H9 (cell line): ENCODE measurements around the gene PEA15. TPM values are rescaled to one million over a fixed set of nuclear protein-coding genes. Genes with fewer than 3 reads are reported as not detected.

Source experiments
- DNase-seq: peaks from one replicate; pipeline ENCODE4 v3.0.0-alpha.2; 2017
- H2AFZ ChIP-seq: one replicate; pipeline ENCODE4 v1.6.1; 2013; ENCODE audit warnings: mild to moderate bottlenecking, low read length, control low read depth, moderate library complexity
- H2AK5ac ChIP-seq: 2 replicates; pipeline ENCODE4 v1.6.1; 2013; ENCODE audit warnings: low read length, control low read depth, mixed read lengths; ENCODE audit not compliant: insufficient read length
- H2BK120ac ChIP-seq: one replicate; pipeline ENCODE4 v1.6.1; 2013; ENCODE audit warnings: low read depth, mild to moderate bottlenecking, low read length, control low read depth, inconsistent platforms; ENCODE audit not compliant: poor library complexity, severe bottlenecking
- H2BK12ac ChIP-seq: 2 replicates; pipeline ENCODE4 v1.6.1; 2013; ENCODE audit warnings: low read length, control low read depth, mixed read lengths, low read depth; ENCODE audit not compliant: insufficient read length
- H2BK15ac ChIP-seq: 2 replicates; pipeline ENCODE4 v1.6.1; 2013; ENCODE audit warnings: low read depth, low read length, control low read depth
- H2BK20ac ChIP-seq: one replicate; pipeline ENCODE4 v1.6.1; 2013; ENCODE audit warnings: low read depth, mild to moderate bottlenecking, low read length, control low read depth, inconsistent platforms; ENCODE audit not compliant: poor library complexity, severe bottlenecking
- H2BK5ac ChIP-seq: 2 replicates; pipeline ENCODE4 v1.6.1; 2013; ENCODE audit warnings: low read length, control low read depth, mixed read lengths; ENCODE audit not compliant: insufficient read length
- H3K14ac ChIP-seq: 2 replicates; pipeline ENCODE4 v1.6.1; 2013; ENCODE audit warnings: low read length, control low read depth; ENCODE audit not compliant: insufficient read depth
- H3K18ac ChIP-seq: 2 replicates; pipeline ENCODE4 v1.6.1; 2013; ENCODE audit warnings: low read depth, mild to moderate bottlenecking, mixed read lengths, low read length, control low read depth; ENCODE audit not compliant: insufficient read length
- H3K23ac ChIP-seq: 2 replicates; pipeline ENCODE4 v1.6.1; 2013; ENCODE audit warnings: low read length, control low read depth, mixed read lengths, low read depth; ENCODE audit not compliant: insufficient read length
- H3K23me2 ChIP-seq: 2 replicates; pipeline ENCODE4 v1.6.1; 2013; ENCODE audit warnings: low read depth, mild to moderate bottlenecking, mixed read lengths, low read length, control low read depth; ENCODE audit not compliant: insufficient read length, poor library complexity, severe bottlenecking
- H3K27ac ChIP-seq: 2 replicates; pipeline ENCODE4 v1.5.1; 2013; ENCODE audit warnings: low read length, control low read depth, mixed read lengths, low read depth; ENCODE audit not compliant: insufficient read length
- H3K27me3 ChIP-seq: 2 replicates; pipeline ENCODE4 v1.6.1; 2013; ENCODE audit warnings: low read length, control low read depth, inconsistent platforms; ENCODE audit not compliant: insufficient read depth
- H3K4ac ChIP-seq: 2 replicates; pipeline ENCODE4 v1.6.1; 2013; ENCODE audit warnings: low read depth, mild to moderate bottlenecking, control low read depth, inconsistent platforms, low read length, moderate library complexity
- H3K4me1 ChIP-seq: 2 replicates; pipeline ENCODE4 v1.6.1; 2013; ENCODE audit warnings: low read length, control low read depth, inconsistent platforms; ENCODE audit not compliant: insufficient read depth
- H3K4me2 ChIP-seq: 2 replicates; pipeline ENCODE4 v1.6.1; 2013; ENCODE audit warnings: low read length, control low read depth, mixed read lengths; ENCODE audit not compliant: insufficient read length, insufficient read depth
- H3K56ac ChIP-seq: 2 replicates; pipeline ENCODE4 v1.6.1; 2013; ENCODE audit warnings: low read depth, mild to moderate bottlenecking, mixed read lengths, low read length, control low read depth; ENCODE audit not compliant: insufficient read length
- H3K79me1 ChIP-seq: 2 replicates; pipeline ENCODE4 v1.6.1; 2013; ENCODE audit warnings: low read depth, mild to moderate bottlenecking, moderate library complexity, low read length, control low read depth, inconsistent platforms; ENCODE audit not compliant: insufficient read depth, poor library complexity, severe bottlenecking
- H3K79me2 ChIP-seq: 2 replicates; pipeline ENCODE4 v1.6.1; 2013; ENCODE audit warnings: low read length, control low read depth, inconsistent platforms; ENCODE audit not compliant: insufficient read depth
- H3K9ac ChIP-seq: 2 replicates; pipeline ENCODE4 v1.6.1; 2013; ENCODE audit warnings: low read length, control low read depth, mixed read lengths; ENCODE audit not compliant: insufficient read length; ENCODE audit errors: extremely low read depth
- H3K9me3 ChIP-seq: one replicate; pipeline ENCODE4 v1.6.1; 2013; ENCODE audit warnings: low read depth, low read length, inconsistent platforms; ENCODE audit not compliant: control insufficient read depth
- H3T11ph ChIP-seq: one replicate; pipeline ENCODE4 v1.6.1; 2013; ENCODE audit warnings: mild to moderate bottlenecking, low read length, control low read depth, inconsistent platforms
- H4K20me1 ChIP-seq: one replicate; pipeline ENCODE4 v1.6.1; 2013; ENCODE audit not compliant: control insufficient read depth, insufficient read length, insufficient read depth
- H4K5ac ChIP-seq: 2 replicates; pipeline ENCODE4 v1.6.1; 2013; ENCODE audit warnings: low read depth, mild to moderate bottlenecking, mixed read lengths, low read length, control low read depth; ENCODE audit not compliant: insufficient read length
- H4K8ac ChIP-seq: replicated peaks from 2 replicates; pipeline ENCODE4 v1.6.1; 2013; ENCODE audit warnings: low read length, control low read depth, mixed read lengths, low read depth; ENCODE audit not compliant: insufficient read length
- H4K91ac ChIP-seq: 2 replicates; pipeline ENCODE4 v1.6.1; 2013; ENCODE audit warnings: low read depth, mild to moderate bottlenecking, moderate library complexity, mixed read lengths, low read length, control low read depth; ENCODE audit not compliant: insufficient read length
- H3K27ac Mint-ChIP-seq, 3 experiments: 2 replicates in 2 of 3; 3 replicates in 1 of 3; pipeline ENCODE4 v1.8.0; 2020 to 2021; ENCODE audit warnings: mixed read lengths in 3 of 3, mild to moderate bottlenecking in 1 of 3, moderate library complexity in 1 of 3
- H3K27me3 Mint-ChIP-seq: 2 replicates; pipeline ENCODE4 v1.8.0; 2021; ENCODE audit warnings: low read depth, mild to moderate bottlenecking, moderate library complexity, mixed read lengths
- H3K36me3 Mint-ChIP-seq, 3 experiments: 2 replicates in 2 of 3; 3 replicates in 1 of 3; pipeline ENCODE4 v1.8.0; 2020 to 2021; ENCODE audit warnings: low read depth in 3 of 3, mixed read lengths in 3 of 3; ENCODE audit not compliant: insufficient read depth in 1 of 3
- H3K4me1 Mint-ChIP-seq, 2 experiments: 2 replicates each; pipeline ENCODE4 v1.8.0; 2020; ENCODE audit warnings: mixed read lengths in 2 of 2
- H3K4me3 Mint-ChIP-seq, 2 experiments: 2 replicates in 1 of 2; 3 replicates in 1 of 2; pipeline ENCODE4 v1.8.0; 2020 to 2021; ENCODE audit warnings: mild to moderate bottlenecking in 2 of 2, mixed read lengths in 2 of 2, moderate library complexity in 1 of 2
- H3K9me3 Mint-ChIP-seq, 2 experiments: 2 replicates in 1 of 2; 3 replicates in 1 of 2; pipeline ENCODE4 v1.8.0; 2020; ENCODE audit warnings: mild to moderate bottlenecking in 2 of 2, mixed read lengths in 2 of 2, moderate library complexity in 1 of 2
- WGBS: extraction: QIAGEN DNeasy Blood & Tissue Kit; methylation state at CpG from one replicate; pipeline ENCODE4 v1.1.7; 2013; ENCODE audit warnings: missing lambda C conversion rate, low lambda C conversion rate, mixed read lengths; ENCODE audit not compliant: insufficient read length; ENCODE audit errors: extremely low coverage; 5-methylcytosine and 5-hydroxymethylcytosine counted together
- total RNA-seq: library from RNA; stranded (reverse); gene quantifications from 2 replicates; pipeline ENCODE4 v1.2.1, GENCODE V29; 2021
- TF ChIP-seq, protein P1 (sequence below): fragments of 200-600 bp; sonication (generic); conservative IDR thresholded peaks from 3 replicates; pipeline ENCODE4 v1.8.0; 2021; ENCODE audit warnings: antibody characterized with exemption, mild to moderate bottlenecking

The PEA15 gene
- total RNA-seq, 1 experiment from 2014 or later = 82.1 TPM

DNA sequence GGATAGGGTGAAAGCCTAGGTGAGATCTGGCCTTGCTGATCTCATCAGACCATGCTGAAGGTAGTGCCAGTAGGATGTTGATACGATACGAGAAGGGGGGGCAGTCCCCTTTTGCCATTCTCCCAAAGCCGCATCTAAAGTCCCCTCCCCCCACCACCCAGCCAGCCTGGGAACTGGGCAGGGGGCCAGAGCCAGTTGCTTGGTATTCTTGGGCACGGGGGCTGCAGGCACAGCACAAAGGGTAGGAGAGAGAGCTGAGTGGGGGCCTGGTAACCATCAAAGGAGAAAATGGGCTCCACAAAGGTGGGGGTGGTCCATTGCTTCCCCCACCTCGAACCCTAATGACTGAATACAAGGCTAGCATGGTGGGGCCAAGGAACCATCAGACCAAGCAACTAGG is 5.4 kb downstream of the PEA15 start:
- H2BK15ac ChIP-seq = no peak overlapping the region
- peaks cover 17% of the 10 kb centered on the region; the same call in 1 of the 2 replicates for H3K4me1 ChIP-seq
- no peak overlapping the region for H3K56ac ChIP-seq
- no peak overlapping the region for H2AFZ ChIP-seq
- no peak overlapping the region for H3K9ac ChIP-seq
- no peak overlapping the region for H4K8ac ChIP-seq
- H4K5ac ChIP-seq = no peak overlapping the region
- H3K9me3 ChIP-seq = no peaks in the 10 kb centered on the region
- H4K20me1 ChIP-seq = no peaks in the 10 kb centered on the region
- no peak overlapping the region for H2BK20ac ChIP-seq
- no peak overlapping the region for H2BK12ac ChIP-seq
- H3T11ph ChIP-seq = no peak overlapping the region
- peaks cover 63 to 64% of the 10 kb centered on the region in 2 experiments for H3K4me1 Mint-ChIP-seq
- peak overlapping the region in 1 of 3 experiments; percentile 58; a peak in 1 of 7 replicates for H3K27ac Mint-ChIP-seq
- H3K4me3 Mint-ChIP-seq = no peak overlapping the region; a peak in 1 of 5 replicates
- H3K4ac ChIP-seq = no peak overlapping the region
- no peaks in the 10 kb centered on the region for H3K27me3 ChIP-seq
- no peak overlapping the region for H3K27ac ChIP-seq
- WGBS = no CpG with 5 or more reads among the region's 5 CpGs
- no peak overlapping the region for H3K23ac ChIP-seq
- H2BK120ac ChIP-seq = no peak overlapping the region
- no peak overlapping the region for H3K14ac ChIP-seq
- no peak overlapping the region for H3K18ac ChIP-seq
- H3K36me3 Mint-ChIP-seq = peaks cover 32 to 82% (median 45%) of the 10 kb centered on the region in 3 experiments
- H3K23me2 ChIP-seq = peaks cover 7% of the 10 kb centered on the region
- no peaks in the 10 kb centered on the region; a peak in 1 of 5 replicates for H3K9me3 Mint-ChIP-seq
- H2AK5ac ChIP-seq = no peak overlapping the region
- H3K4me2 ChIP-seq = no peak overlapping the region
- no peaks in the 10 kb centered on the region for H3K79me1 ChIP-seq
- TF ChIP-seq, protein P1, sequence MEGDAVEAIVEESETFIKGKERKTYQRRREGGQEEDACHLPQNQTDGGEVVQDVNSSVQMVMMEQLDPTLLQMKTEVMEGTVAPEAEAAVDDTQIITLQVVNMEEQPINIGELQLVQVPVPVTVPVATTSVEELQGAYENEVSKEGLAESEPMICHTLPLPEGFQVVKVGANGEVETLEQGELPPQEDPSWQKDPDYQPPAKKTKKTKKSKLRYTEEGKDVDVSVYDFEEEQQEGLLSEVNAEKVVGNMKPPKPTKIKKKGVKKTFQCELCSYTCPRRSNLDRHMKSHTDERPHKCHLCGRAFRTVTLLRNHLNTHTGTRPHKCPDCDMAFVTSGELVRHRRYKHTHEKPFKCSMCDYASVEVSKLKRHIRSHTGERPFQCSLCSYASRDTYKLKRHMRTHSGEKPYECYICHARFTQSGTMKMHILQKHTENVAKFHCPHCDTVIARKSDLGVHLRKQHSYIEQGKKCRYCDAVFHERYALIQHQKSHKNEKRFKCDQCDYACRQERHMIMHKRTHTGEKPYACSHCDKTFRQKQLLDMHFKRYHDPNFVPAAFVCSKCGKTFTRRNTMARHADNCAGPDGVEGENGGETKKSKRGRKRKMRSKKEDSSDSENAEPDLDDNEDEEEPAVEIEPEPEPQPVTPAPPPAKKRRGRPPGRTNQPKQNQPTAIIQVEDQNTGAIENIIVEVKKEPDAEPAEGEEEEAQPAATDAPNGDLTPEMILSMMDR = no peak
- no peak for DNase-seq
- H4K91ac ChIP-seq = no peak overlapping the region
- H3K79me2 ChIP-seq = no peaks in the 10 kb centered on the region
- H3K27me3 Mint-ChIP-seq = no peaks in the 10 kb centered on the region
- H2BK5ac ChIP-seq = no peak overlapping the region
